IPS-15b (cell line): ENCODE measurements around the gene CNOT2.
"Not testable (repeated sequence)": the region's sequence is repeated elsewhere in the genome, so short reads cannot be mapped to it uniquely, and the experiment has no call there.

Experiments
- H3K27me3 ChIP-seq: one replicate; pipeline ENCODE4 v1.6.1; 2013; ENCODE audit warnings: low read length; ENCODE audit not compliant: control insufficient read depth, insufficient read depth
- H3K36me3 ChIP-seq: one replicate; pipeline ENCODE4 v1.6.1; 2013; ENCODE audit warnings: low read length; ENCODE audit not compliant: control insufficient read depth, insufficient read depth
- H3K4me1 ChIP-seq: one replicate; pipeline ENCODE4 v1.6.1; 2013; ENCODE audit warnings: mild to moderate bottlenecking, low read length; ENCODE audit not compliant: control insufficient read depth, insufficient read depth
- H3K4me3 ChIP-seq: one replicate; pipeline ENCODE4 v1.5.1; 2013; ENCODE audit warnings: low read depth, low read length
- H3K9ac ChIP-seq: one replicate; pipeline ENCODE4 v1.6.1; 2013; ENCODE audit warnings: low read depth, mild to moderate bottlenecking, low read length
- H3K9me3 ChIP-seq: one replicate; pipeline ENCODE4 v1.6.1; 2013; ENCODE audit warnings: mild to moderate bottlenecking, low read length; ENCODE audit not compliant: control insufficient read depth, insufficient read depth

Gene CNOT2

DNA sequence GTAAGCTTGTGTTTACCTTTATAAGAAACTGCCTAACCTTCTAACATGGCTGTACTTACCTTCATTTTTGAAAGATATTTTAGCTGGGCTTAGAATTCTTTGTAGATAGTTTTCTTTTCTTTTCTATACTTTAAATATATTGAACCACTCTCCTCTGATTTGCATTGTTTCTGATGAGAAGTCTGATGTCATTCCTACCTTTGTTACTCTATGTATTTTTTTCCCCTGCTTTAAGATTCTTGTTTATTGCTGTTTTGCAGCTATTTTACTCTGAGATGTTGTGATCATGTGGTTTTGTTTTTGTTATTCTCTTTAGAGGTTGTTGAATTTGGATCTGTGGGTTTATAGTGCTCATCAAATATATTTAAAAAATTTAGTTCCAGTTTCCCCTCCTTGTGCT lies 31.8 kb downstream of the CNOT2 start:
- Histone ChIP-seq H3K36me3 (no peaks in the 10 kb centered on the region), H3K27me3 (no peaks in the 10 kb centered on the region), H3K9me3 (no peaks in the 10 kb centered on the region), H3K4me1 (peaks cover 4% of the 10 kb centered on the region), H3K9ac (no peak overlapping the region), H3K4me3 (no peak overlapping the region)

GRCh38 chr12:70277973-70278372 lies 34.7 kb downstream of the CNOT2 start:
- Histone ChIP-seq H3K36me3 (no peaks in the 10 kb centered on the region), H3K4me1 (no peaks in the 10 kb centered on the region), H3K9ac (no peak overlapping the region), H3K27me3 (no peaks in the 10 kb centered on the region), H3K4me3 (no peak overlapping the region), H3K9me3 (no peaks in the 10 kb centered on the region)

DNA sequence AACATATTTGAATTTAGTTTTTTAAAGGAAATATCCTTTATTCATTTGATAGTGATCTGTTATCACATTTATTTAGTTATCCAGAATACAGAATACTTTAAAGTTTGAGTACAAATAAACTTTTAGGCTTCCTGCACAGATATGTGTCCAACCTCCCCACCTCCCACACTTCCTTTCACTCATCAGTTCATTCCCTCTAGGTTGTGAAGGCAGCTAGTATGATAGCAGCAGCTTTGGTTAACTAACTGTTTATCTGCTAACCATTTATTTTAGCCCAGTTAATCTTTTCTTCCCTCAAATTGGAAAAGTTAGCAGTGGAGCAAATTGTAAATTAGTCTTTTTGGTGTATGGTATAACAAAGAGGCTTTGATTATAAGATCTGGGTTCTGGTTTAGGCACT lies 35.7 kb downstream of the CNOT2 start:
- H3K9ac ChIP-seq: no peak overlapping the region
- no peaks in the 10 kb centered on the region for H3K4me1 ChIP-seq
- H3K36me3 ChIP-seq: no peaks in the 10 kb centered on the region
- H3K9me3 ChIP-seq: no peaks in the 10 kb centered on the region
- H3K27me3 ChIP-seq: no peaks in the 10 kb centered on the region
- no peak overlapping the region for H3K4me3 ChIP-seq

DNA sequence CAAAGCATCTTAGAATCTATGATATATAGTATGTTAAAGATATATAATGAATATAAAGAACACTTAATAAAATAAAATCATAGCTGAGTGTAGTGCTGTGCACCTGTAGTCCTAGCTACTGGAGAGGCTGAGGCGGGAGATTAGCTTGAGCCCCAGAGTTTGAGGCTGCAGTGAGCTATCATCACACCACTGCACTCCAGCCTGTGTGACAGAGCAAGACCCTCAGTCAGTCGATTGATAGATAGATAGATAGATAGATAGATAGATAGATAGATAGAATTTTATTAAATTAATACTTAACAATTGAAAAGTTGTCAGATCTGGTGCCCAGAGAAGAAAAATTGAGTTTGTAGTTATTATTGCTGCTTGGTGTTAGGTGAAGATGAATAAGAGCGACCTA lies 40.0 kb downstream of the CNOT2 start:
- no peaks in the 10 kb centered on the region for H3K27me3 ChIP-seq
- no peaks in the 10 kb centered on the region for H3K36me3 ChIP-seq
- H3K4me3 ChIP-seq: no peak overlapping the region
- no peaks in the 10 kb centered on the region for H3K4me1 ChIP-seq
- no peaks in the 10 kb centered on the region for H3K9me3 ChIP-seq
- no peak overlapping the region for H3K9ac ChIP-seq

- Histone ChIP-seq H3K4me1 (peaks cover 8% of the 10 kb centered on the region), H3K9me3 (no peaks in the 10 kb centered on the region), H3K27me3 (no peaks in the 10 kb centered on the region), H3K36me3 (no peaks in the 10 kb centered on the region), H3K9ac (no peak overlapping the region), H3K4me3 (no peak overlapping the region)
Observed at GRCh38 chr12:70288817-70289216, 45.6 kb downstream of the CNOT2 start.

DNA sequence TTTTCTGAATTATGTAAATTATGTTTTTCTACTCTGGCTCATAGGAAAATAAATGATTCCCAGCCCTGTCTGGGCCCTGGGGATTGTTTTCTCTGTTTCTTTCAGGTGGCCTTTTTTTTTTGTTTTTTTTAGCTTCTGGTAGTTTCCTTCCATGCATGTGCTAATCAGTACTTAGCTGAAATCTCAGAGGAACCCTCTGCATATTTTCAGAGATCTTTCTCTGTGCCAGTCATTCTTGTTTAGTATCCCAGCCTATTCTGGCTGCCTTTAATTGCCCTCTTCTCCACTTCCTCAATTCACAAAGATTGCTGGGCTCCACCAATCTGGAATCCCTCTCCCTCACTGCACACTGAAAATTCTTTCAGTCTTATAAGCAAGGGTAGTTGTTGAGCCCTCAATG lies 46.9 kb downstream of the CNOT2 start:
- H3K4me3 ChIP-seq: no peak overlapping the region
- no peaks in the 10 kb centered on the region for H3K27me3 ChIP-seq
- H3K4me1 ChIP-seq: peaks cover 8% of the 10 kb centered on the region
- no peak overlapping the region for H3K9ac ChIP-seq
- H3K36me3 ChIP-seq: no peaks in the 10 kb centered on the region
- H3K9me3 ChIP-seq: no peaks in the 10 kb centered on the region

GRCh38 chr12:70292017-70292776 lies 49.0 kb downstream of the CNOT2 start:
- H3K36me3 ChIP-seq: no peaks in the 10 kb centered on the region
- H3K27me3 ChIP-seq: no peaks in the 10 kb centered on the region
- H3K4me1 ChIP-seq: peaks cover 8% of the 10 kb centered on the region
- H3K9me3 ChIP-seq: no peaks in the 10 kb centered on the region
- H3K4me3 ChIP-seq: no peak overlapping the region
- no peak overlapping the region for H3K9ac ChIP-seq

- H3K9ac ChIP-seq, H3K36me3 ChIP-seq, H3K4me3 ChIP-seq, H3K27me3 ChIP-seq, H3K9me3 ChIP-seq, H3K4me1 ChIP-seq: not testable (repeated sequence)
Observed at GRCh38 chr12:70304684-70305555, 61.7 kb downstream of the CNOT2 start.

DNA sequence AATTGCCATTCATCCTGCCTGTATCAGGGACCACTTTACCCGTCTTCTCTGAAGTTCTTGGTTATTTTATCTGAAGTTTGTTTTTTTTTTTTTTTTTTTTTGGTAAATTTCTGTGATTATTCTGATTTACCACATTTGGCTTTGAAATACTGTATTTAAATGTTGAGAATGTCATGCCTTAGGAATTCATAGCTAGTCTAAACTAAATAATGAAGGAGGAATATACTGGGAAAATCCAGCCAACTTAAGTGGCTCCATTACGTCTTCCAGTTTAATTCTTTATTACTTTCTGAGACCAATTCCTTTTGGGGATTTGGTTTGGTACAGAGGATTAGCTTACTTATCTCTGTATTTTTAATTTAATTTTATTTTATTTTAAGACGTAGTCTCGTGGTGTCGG lies 62.6 kb downstream of the CNOT2 start:
- Histone ChIP-seq H3K4me3 (no peak overlapping the region), H3K27me3 (no peaks in the 10 kb centered on the region), H3K9me3 (no peaks in the 10 kb centered on the region), H3K9ac (no peak overlapping the region), H3K36me3 (peaks cover 2% of the 10 kb centered on the region), H3K4me1 (no peaks in the 10 kb centered on the region)

DNA sequence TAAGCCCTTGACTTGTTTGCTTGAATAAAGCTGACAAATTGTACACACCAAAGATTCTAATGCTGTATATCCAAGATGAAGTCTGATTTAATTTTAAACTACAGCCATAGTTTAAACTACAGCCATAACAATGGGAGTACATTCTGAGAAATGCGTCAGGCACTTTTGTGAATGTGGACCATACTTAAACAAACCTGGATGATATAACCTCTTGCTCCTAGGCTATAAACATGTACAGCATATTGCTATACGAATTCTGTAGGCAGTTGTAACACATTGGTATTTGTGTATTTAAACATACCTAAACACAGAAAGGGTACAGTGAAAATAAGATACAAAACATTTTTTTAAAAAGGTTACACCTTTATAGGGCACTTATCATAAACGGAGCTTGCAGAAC lies 63.4 kb downstream of the CNOT2 start:
- no peaks in the 10 kb centered on the region for H3K9me3 ChIP-seq
- no peak overlapping the region for H3K9ac ChIP-seq
- H3K4me1 ChIP-seq: no peaks in the 10 kb centered on the region
- peaks cover 2% of the 10 kb centered on the region for H3K36me3 ChIP-seq
- no peak overlapping the region for H3K4me3 ChIP-seq
- no peaks in the 10 kb centered on the region for H3K27me3 ChIP-seq

DNA sequence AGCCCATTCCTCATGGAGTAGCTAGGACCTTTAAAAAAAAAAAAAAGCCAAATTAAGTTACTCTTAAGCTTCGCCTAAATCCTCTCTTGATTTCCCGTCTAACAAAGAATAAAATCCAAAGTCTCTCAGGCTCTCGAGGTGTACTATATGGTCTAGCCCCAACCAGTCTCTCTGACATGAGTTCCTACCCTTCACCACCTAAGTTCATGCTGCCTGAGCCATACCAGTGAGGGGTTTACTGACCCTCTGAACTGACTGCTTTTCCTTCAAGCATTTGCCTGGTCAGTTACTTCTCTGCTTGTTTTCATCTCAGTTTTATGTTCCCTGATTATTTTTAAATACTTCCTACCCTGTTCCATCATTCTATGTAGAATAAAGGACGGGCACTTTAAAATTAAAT lies 64.6 kb downstream of the CNOT2 start:
- H3K9ac ChIP-seq: no peak overlapping the region
- H3K27me3 ChIP-seq: no peaks in the 10 kb centered on the region
- H3K36me3 ChIP-seq: peaks cover 2% of the 10 kb centered on the region
- H3K4me1 ChIP-seq: no peaks in the 10 kb centered on the region
- no peaks in the 10 kb centered on the region for H3K9me3 ChIP-seq
- H3K4me3 ChIP-seq: no peak overlapping the region

DNA sequence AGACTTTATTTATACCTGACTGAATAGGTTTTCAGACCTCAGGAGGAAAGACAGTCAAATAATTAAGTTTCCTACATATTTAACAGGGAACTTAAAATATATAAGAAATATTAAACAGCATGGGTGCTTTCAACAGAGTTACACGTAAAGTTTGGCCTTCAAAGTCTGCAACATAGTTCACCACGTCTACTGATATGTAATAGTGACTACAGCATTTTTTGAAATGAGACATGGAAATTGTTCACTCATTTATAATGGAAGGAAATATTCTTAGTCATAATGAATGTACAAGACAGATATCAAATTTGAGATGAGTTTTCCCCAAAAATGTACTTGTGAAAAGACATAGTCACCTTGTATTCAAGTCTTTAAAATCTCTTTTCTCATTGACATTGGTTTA lies 66.1 kb downstream of the CNOT2 start:
- no peaks in the 10 kb centered on the region for H3K27me3 ChIP-seq
- H3K36me3 ChIP-seq: peaks cover 2% of the 10 kb centered on the region
- no peak overlapping the region for H3K4me3 ChIP-seq
- H3K9me3 ChIP-seq: no peaks in the 10 kb centered on the region
- H3K4me1 ChIP-seq: no peaks in the 10 kb centered on the region
- no peak overlapping the region for H3K9ac ChIP-seq
